Common myeloid progenitor, CD34-positive (primary cell): ENCODE data around the gene MORN5.

Source experiments
- CTCF ChIA-PET: fragments of 350-600 bp; sonication (Branson Sonifier 250); formaldehyde crosslinking; loops from one replicate; lab custom pipeline; 2021; ENCODE audit warnings: antibody characterized with exemption; lab: Charles Lee
- POLR2A ChIA-PET: fragments of 350-600 bp; sonication (Branson Sonifier 250); formaldehyde crosslinking; loops from one replicate; lab custom pipeline; 2021; ENCODE audit warnings: antibody characterized with exemption; lab: Charles Lee
- DNase-seq, 3 donors: peaks; one replicate each; pipeline versions ENCODE4 v3.0.0 to v3.0.0-alpha.2; 2013
- H3K27ac ChIP-seq, 2 experiments: 1 replicate in 1 of 2; 2 replicates in 1 of 2; pipeline ENCODE4 v1.7.0; 2013; ENCODE audit warnings: inconsistent platforms in 2 of 2, low read length in 2 of 2, mild to moderate bottlenecking in 2 of 2, low read depth in 1 of 2, moderate library complexity in 1 of 2; ENCODE audit not compliant: severe bottlenecking in 2 of 2, insufficient read depth in 1 of 2, poor library complexity in 1 of 2
- H3K27me3 ChIP-seq, 5 experiments: replicated peaks in 2 of 5; 1 replicate in 3 of 5; 2 replicates in 2 of 5; pipeline versions ENCODE4 v1.6.1 to v1.7.0; 2013; ENCODE audit warnings: low read length in 4 of 5, mild to moderate bottlenecking in 2 of 5, moderate library complexity in 2 of 5, inconsistent platforms in 1 of 5; ENCODE audit not compliant: insufficient read depth in 5 of 5, control insufficient read depth in 4 of 5
- H3K36me3 ChIP-seq, 4 experiments: 1 replicate in 2 of 4; 2 replicates in 2 of 4; pipeline versions ENCODE4 v1.6.1 to v1.7.0; 2013; ENCODE audit warnings: low read length in 3 of 4, control low read depth in 1 of 4, mild to moderate bottlenecking in 1 of 4; ENCODE audit not compliant: control insufficient read depth in 4 of 4, insufficient read depth in 4 of 4
- H3K4me1 ChIP-seq, 4 experiments: 1 replicate in 3 of 4; 2 replicates in 1 of 4; pipeline versions ENCODE4 v1.6.1 to v1.7.1; 2013; ENCODE audit warnings: low read length in 3 of 4, mild to moderate bottlenecking in 3 of 4, control low read depth in 1 of 4, inconsistent platforms in 1 of 4, moderate library complexity in 1 of 4; ENCODE audit not compliant: control insufficient read depth in 4 of 4, insufficient read depth in 4 of 4; ENCODE audit errors: control extremely low read depth in 1 of 4
- H3K4me3 ChIP-seq, 7 experiments: 1 replicate in 4 of 7; 2 replicates in 3 of 7; pipeline versions ENCODE4 v1.5.1 to v1.7.0; 2013; ENCODE audit warnings: mild to moderate bottlenecking in 7 of 7, low read length in 6 of 7, moderate library complexity in 6 of 7, inconsistent platforms in 2 of 7, low read depth in 2 of 7, control low read depth in 1 of 7; ENCODE audit not compliant: insufficient read depth in 4 of 7, control insufficient read depth in 1 of 7; ENCODE audit errors: extremely low read depth in 1 of 7
- H3K9me3 ChIP-seq, 5 experiments: 1 replicate in 4 of 5; 2 replicates in 1 of 5; pipeline versions ENCODE4 v1.6.1 to v1.7.1; 2013; ENCODE audit warnings: low read length in 4 of 5, mild to moderate bottlenecking in 2 of 5, inconsistent platforms in 1 of 5, low read depth in 1 of 5, moderate library complexity in 1 of 5; ENCODE audit not compliant: control insufficient read depth in 4 of 5, insufficient read depth in 2 of 5; ENCODE audit errors: control extremely low read depth in 1 of 5
- WGBS: methylation state at CpG from one replicate; pipeline ENCODE4 v1.1.5; 2013; ENCODE audit not compliant: insufficient coverage; 5-methylcytosine and 5-hydroxymethylcytosine counted together

Gene MORN5

GRCh38 chr9:122216138-122216797, 56.6 kb downstream of the MORN5 start:
- ChIA-PET CTCF (interaction anchor here (0.9 to 1.5 kb wide), 5 partner anchors 9 to 230 kb away, joined by 3 to 4 read pairs (median 3); no protein-coding TSS in a partner anchor), POLR2A (no interaction called here)
- peaks cover 7 to 67% (median 62%) of the 10 kb centered on the region in 4 experiments for H3K4me1 ChIP-seq
- peaks cover 0 to 31% (median 10%) of the 10 kb centered on the region in 5 experiments for H3K27me3 ChIP-seq
- no peak overlapping the region for H3K4me3 ChIP-seq
- H3K36me3 ChIP-seq, result no peaks in the 10 kb centered on the region
- no peak overlapping the region for H3K27ac ChIP-seq
- H3K9me3 ChIP-seq, result no peaks in the 10 kb centered on the region
- DNase-seq, result no peak
- WGBS, result 100% methylated on average over 4 of the region's 4 CpGs

GRCh38 chr9:122216798-122217418, 57.2 kb downstream of the MORN5 start:
- CTCF ChIA-PET, result interaction anchor here (0.9 to 1.5 kb wide), 2 partner anchors 9 to 18 kb away, joined by 3 read pairs; no protein-coding TSS in a partner anchor
- POLR2A ChIA-PET, result no interaction called here

GRCh38 chr9:122217640-122218039, 57.9 kb downstream of the MORN5 start:
- ChIA-PET CTCF (interaction anchor here (0.9 to 1.0 kb wide), 3 partner anchors 13 to 92 kb away, joined by 3 read pairs; no protein-coding TSS in a partner anchor), POLR2A (no interaction called here)
- Histone ChIP-seq H3K4me3 (peak overlapping the region in 2 of 7 experiments; percentile 21 to 59), H3K27me3 (peaks cover 0 to 22% (median 7%) of the 10 kb centered on the region in 5 experiments), H3K9me3 (no peaks in the 10 kb centered on the region), H3K27ac (no peak overlapping the region), H3K4me1 (peaks cover 7 to 81% (median 69%) of the 10 kb centered on the region in 4 experiments), H3K36me3 (no peaks in the 10 kb centered on the region)
- 0% methylated on average over 4 of the region's 4 CpGs for WGBS
- DNase-seq, result peak; percentile 39 to 84 (median 73)

More at GRCh38 chr9:122216798-122217418, 57.2 kb downstream of the MORN5 start:
- H3K27me3 ChIP-seq, result peaks cover 0 to 30% (median 7%) of the 10 kb centered on the region in 5 experiments
- WGBS, result 94% methylated on average over 32 of the region's 35 CpGs
- peaks cover 7 to 74% (median 66%) of the 10 kb centered on the region in 4 experiments for H3K4me1 ChIP-seq
- no peak for DNase-seq
- no peak overlapping the region for H3K27ac ChIP-seq
- no peak overlapping the region for H3K4me3 ChIP-seq
- no peaks in the 10 kb centered on the region for H3K9me3 ChIP-seq
- no peaks in the 10 kb centered on the region for H3K36me3 ChIP-seq

GRCh38 chr9:122218071-122218934, 58.6 kb downstream of the MORN5 start:
- H3K4me3 ChIP-seq, result peak overlapping the region in 6 of 7 experiments; percentile 36 to 74 (median 64)
- ChIA-PET CTCF (interaction anchor here (0.9 to 1.0 kb wide), 2 partner anchors 14 to 93 kb away, joined by 3 read pairs; no protein-coding TSS in a partner anchor), POLR2A (no interaction called here)
- no peaks in the 10 kb centered on the region for H3K9me3 ChIP-seq
- WGBS, result 15% methylated on average over 10 of the region's 11 CpGs
- no peak overlapping the region for H3K27ac ChIP-seq
- no peaks in the 10 kb centered on the region for H3K36me3 ChIP-seq
- peak in 2 of 3 donors; percentile 54 to 73 for DNase-seq
- H3K4me1 ChIP-seq, result peaks cover 7 to 81% (median 69%) of the 10 kb centered on the region in 4 experiments
- peaks cover 0 to 16% (median under 1%) of the 10 kb centered on the region in 5 experiments for H3K27me3 ChIP-seq

- POLR2A ChIA-PET, result no interaction called here
- CTCF ChIA-PET, result interaction anchor here (1.3 kb wide), 1 partner anchor 11 kb away, joined by 3 read pairs; no protein-coding TSS in a partner anchor
- Histone ChIP-seq H3K27me3 (peaks cover 0 to 14% (median 0%) of the 10 kb centered on the region in 5 experiments), H3K36me3 (peaks cover 0 to under 1% (median 0%) of the 10 kb centered on the region in 4 experiments), H3K4me1 (peaks cover 7 to 76% (median 63%) of the 10 kb centered on the region in 4 experiments), H3K4me3 (peak overlapping the region in 6 of 7 experiments; percentile 36 to 74 (median 64)), H3K9me3 (no peaks in the 10 kb centered on the region), H3K27ac (no peak overlapping the region)
- WGBS, result 0% methylated on average over 49 of the region's 59 CpGs
- peak; percentile 54 to 95 (median 90) for DNase-seq
These were observed 59.5 kb downstream of the MORN5 start for GRCh38 chr9:122218935-122219855.
